ENCODE measurements around the gene ZNF681. TPM values are rescaled to one million over a fixed set of nuclear protein-coding genes. Genes with fewer than 3 reads are reported as not detected.

The ZNF681 gene
- total and polyA plus RNA-seq, 2 of the 4 experiments (the other 2 are of a cell fraction), result 0.15 to 0.54 TPM

- H2BK15ac ChIP-seq (ENCODE audit: low read depth, low read length), result no peak overlapping the region
- no peak overlapping the region for H2BK5ac ChIP-seq (ENCODE audit: low read depth, low read length, poor library complexity, severe bottlenecking)
- H3K18ac ChIP-seq (ENCODE audit: low read depth, low read length), result no peak overlapping the region
- DNase-seq (no peak), ATAC-seq (ENCODE audit: low read depth) (no peak)
- no peak overlapping the region for H2BK120ac ChIP-seq (ENCODE audit: low read depth, low read length)
- H4K20me1 ChIP-seq (ENCODE audit: insufficient read depth, low read length), result no peaks in the 10 kb centered on the region
- no TSS peak for BruUV-seq (replicated peaks)
- intact Hi-C loops (cut with micrococcal nuclease) (no loop called here), in situ Hi-C loops (cut with MboI; ENCODE audit: low sequenced_read_pairs) (no loop called here), dilution Hi-C loops (cut with HindIII; ENCODE audit: low sequenced_read_pairs, unreplicated experiment) (no loop called here)
- H3K23ac ChIP-seq (ENCODE audit: low read depth, low read length), result no peak overlapping the region
- no peak overlapping the region for H3K4me2 ChIP-seq (ENCODE audit: low read depth, low read length)
- no peak overlapping the region for H2BK20ac ChIP-seq (ENCODE audit: low read depth, low read length)
- no peak overlapping the region for H3K14ac ChIP-seq (replicated peaks; ENCODE audit: low read depth, low read length)
- no peak overlapping the region for H3K56ac ChIP-seq (ENCODE audit: extremely low read depth, insufficient read depth, low read length)
- H3K4ac ChIP-seq (ENCODE audit: low read depth, low read length), result no peak overlapping the region
- H3K27ac ChIP-seq (ENCODE audit: insufficient read depth, low read length), result no peak overlapping the region
- H3K9ac ChIP-seq (ENCODE audit: low read depth, low read length), result no peak overlapping the region
- no peak overlapping the region for H2AK5ac ChIP-seq (ENCODE audit: low read depth, low read length)
- H3K36me3 ChIP-seq (ENCODE audit: control insufficient read depth, insufficient read depth, low read length), result no peaks in the 10 kb centered on the region
- no peaks in the 10 kb centered on the region for H3K79me1 ChIP-seq (ENCODE audit: low read depth in 1 of 2, low read length in 2 of 2)
- H4K5ac ChIP-seq (ENCODE audit: low read depth, low read length), result no peak overlapping the region
- no peak overlapping the region for H2AK9ac ChIP-seq (replicated peaks; ENCODE audit: low read depth, low read length, poor library complexity)
- H3K9me1 ChIP-seq (ENCODE audit: insufficient read depth, low read length), result no peaks in the 10 kb centered on the region
- H3K4me3 ChIP-seq (ENCODE audit: insufficient read depth, low read depth, low read length), result no peak overlapping the region
- CTCF ChIA-PET, result no interaction called here
- H2AFZ ChIP-seq (replicated peaks; ENCODE audit: low read length, poor library complexity), result no peak overlapping the region
- H4K91ac ChIP-seq (ENCODE audit: insufficient read depth, low read depth, low read length), result no peak overlapping the region
- no peak overlapping the region for H4K8ac ChIP-seq (ENCODE audit: low read depth in 2 of 2, low read length in 2 of 2)
- no peak for TF ChIP-seq MAZ (IDR thresholded peaks at IDR 0.05; ENCODE audit: borderline replicate concordance, low read depth, low read length)
- no peak for TF ChIP-seq RFX5 (IDR thresholded peaks at IDR 0.05; ENCODE audit: low read depth, low read length)
- TF ChIP-seq MXI1 (IDR thresholded peaks at IDR 0.05; ENCODE audit: borderline replicate concordance, low read depth, low read length), result no peak
- TF ChIP-seq BHLHE40 (IDR thresholded peaks at IDR 0.05; ENCODE audit: low read depth, low read length), result no peak
- TF ChIP-seq POLR2A (IDR thresholded peaks at IDR 0.05; ENCODE audit: low read depth, low read length), result no peak
- TF ChIP-seq NFE2L2 (IDR thresholded peaks at IDR 0.05; ENCODE audit: low read depth, low read length), result no peak
- TF ChIP-seq RCOR1 (IDR thresholded peaks at IDR 0.05; ENCODE audit: insufficient replicate concordance, low read length), result no peak
- no peak for TF ChIP-seq CTCF (conservative IDR thresholded peaks at IDR 0.05; ENCODE audit: low read depth, low read length)
- TF ChIP-seq FOS (IDR thresholded peaks at IDR 0.05; ENCODE audit: low read depth, low read length), result no peak
- TF ChIP-seq SMC3 (IDR thresholded peaks at IDR 0.05; ENCODE audit: low read depth, low read length), result no peak
- H3K9me3 ChIP-seq (ENCODE audit: control insufficient read depth, insufficient read depth, low read length), result peaks cover 5% of the 10 kb centered on the region; the same call in 1 of the 2 replicates
- WGBS, 2 experiments (ENCODE audit: extremely low coverage in 2 of 2, insufficient read length in 1 of 2), result no CpG with 5 or more reads among the region's 3 CpGs
- POLR2A ChIA-PET (ENCODE audit: unreplicated experiment), result no interaction called here
- H3K27me3 ChIP-seq (ENCODE audit: control insufficient read depth, insufficient read depth, low read length), result no peaks in the 10 kb centered on the region
- no peaks in the 10 kb centered on the region for H3K4me1 ChIP-seq (ENCODE audit: control insufficient read depth, insufficient read depth, low read length)
These were observed 6.1 kb upstream of the ZNF681 start for GRCh38 chr19:23764781-23765180.

All from IMR-90 (cell line).